Stimulated activated CD4-positive, alpha-beta T cell treated with anti-CD3 and anti-CD28 coated beads, Interleukin-2, amount 100 ng/mL, for 4 hours (primary cell): ENCODE measurements around the gene UBD.
A peak's percentile ranks its signal among the peaks of the same experiment; 100 is the strongest.

Source experiments
- DNase-seq: peaks from one replicate; pipeline ENCODE4 v3.0.0-alpha.2; 2020; ENCODE audit warnings: low read depth

UBD gene

GRCh38 chr6:29521006-29521680 lies 38.4 kb downstream of the UBD start:
- no peak for DNase-seq

DNA sequence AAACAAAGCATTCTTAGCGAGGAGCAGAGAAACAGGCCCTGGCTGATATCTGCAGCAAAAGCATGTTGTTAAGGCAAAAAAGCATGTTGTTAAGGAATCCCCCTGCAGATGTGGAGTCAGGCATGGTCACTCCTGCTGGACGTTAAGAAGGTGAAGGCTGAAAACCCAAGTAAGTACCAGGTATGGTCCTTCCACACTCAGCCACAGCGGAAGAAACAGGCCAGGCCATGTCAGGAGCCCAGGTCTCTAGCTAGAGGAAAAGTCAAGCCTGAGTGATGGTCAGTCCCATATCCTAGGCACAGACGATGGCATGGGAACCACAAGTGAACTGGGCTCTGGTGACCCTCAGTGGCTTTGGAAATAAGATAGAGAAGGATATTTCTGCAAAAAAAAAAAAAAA lies 39.3 kb downstream of the UBD start:
- DNase-seq: no peak

DNA sequence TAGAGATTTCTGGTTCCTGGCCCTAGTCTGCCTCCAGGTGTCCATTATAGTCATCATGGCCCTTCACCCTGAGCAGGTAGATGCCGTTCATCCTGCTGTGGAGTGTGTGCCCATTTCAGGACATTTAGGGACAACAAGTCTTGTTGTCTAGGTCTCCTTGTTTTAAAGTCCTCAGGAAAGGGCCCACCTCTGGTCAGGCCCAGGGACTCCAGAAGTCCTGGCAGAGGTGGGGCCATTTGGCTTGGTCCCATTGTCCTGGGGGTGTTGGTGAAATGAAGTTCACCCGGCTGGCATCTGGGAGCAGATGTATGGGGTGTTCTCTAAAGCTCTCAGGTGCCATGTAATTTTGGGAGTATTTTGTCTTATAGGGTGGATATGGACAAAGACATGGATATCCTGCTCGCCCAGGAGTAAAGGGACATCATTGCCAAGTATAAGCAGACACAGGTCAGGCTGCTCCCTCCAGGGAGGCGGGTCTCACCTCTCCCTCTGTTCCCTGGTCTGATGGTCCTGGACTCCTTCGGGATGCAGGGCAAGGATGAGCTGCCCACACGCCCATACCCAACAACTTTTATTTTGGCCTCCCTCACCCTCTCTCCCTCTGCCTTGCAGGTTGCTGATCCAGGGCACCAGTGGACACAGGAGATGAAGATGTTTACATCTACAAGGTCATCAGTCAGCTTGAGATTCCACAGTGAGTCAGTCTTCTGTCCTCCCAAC lies 40.1 kb downstream of the UBD start:
- no peak for DNase-seq

GRCh38 chr6:29517728-29518440 lies 41.6 kb downstream of the UBD start:
- no peak for DNase-seq

DNA sequence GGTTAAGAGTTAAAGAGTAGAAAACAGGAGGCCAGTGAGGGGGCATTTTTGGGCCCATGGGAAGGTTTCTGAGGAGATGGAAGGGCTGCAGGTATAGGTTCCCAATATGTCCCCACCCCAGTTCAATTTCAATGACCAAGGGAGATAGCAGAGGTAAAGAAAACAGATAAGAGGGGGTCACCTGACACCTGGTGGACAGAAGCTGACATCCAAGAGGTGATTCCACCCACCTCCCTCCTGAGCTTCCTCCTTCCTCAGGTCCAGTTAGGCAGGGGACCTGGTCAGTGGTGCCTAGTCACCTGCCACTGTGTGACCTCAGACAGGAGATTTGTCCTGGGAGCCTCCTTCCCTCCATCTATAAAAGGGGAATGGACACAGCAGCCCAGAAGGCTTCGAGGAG lies 42.3 kb downstream of the UBD start:
- DNase-seq: no peak

DNA sequence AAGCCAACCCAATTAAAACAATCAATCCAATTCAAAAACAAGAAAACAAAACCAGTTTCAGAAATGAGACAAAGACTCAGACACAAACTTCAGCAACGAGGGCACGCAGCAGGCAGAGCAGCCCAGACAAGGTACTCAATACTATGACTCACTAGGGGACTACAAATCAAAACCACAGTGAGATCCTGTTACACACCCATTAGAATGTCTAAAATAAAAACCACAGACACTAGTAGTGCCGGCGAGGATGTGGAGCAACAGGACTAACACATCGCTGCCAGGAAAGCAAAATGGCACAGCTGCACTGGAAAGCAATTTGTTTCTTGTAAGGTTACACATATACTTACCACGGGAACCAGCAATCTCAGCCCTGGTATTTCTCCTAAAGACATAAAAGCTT lies 43.4 kb downstream of the UBD start:
- DNase-seq: peak; percentile 4

GRCh38 chr6:29510746-29511300 lies 48.7 kb downstream of the UBD start:
- DNase-seq: no peak

DNA sequence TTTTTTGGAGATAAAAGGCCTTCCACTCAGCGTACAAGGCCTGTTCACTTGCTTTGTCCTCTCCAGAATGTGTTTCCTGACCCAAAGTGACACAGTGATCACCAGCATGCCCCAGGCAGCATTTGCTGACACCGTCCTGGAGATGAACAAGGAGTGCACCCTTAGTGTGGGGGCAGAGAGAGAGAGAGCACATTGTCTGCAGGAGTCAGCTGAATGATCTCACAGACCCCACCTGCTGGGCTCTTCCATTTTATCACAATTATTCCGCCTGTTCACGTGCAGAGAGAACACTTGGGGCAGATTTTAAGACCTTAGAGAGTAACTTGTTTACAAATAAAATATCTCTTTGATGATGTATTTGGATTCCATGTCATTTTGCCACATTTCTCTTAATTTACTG lies 49.3 kb downstream of the UBD start:
- DNase-seq: no peak

GRCh38 chr6:29509711-29510110 lies 49.8 kb downstream of the UBD start:
- no peak for DNase-seq

GRCh38 chr6:29509239-29509638 lies 50.3 kb downstream of the UBD start:
- DNase-seq: no peak

- no peak for DNase-seq
Observed at GRCh38 chr6:29507319-29507718, 52.2 kb downstream of the UBD start.

DNA sequence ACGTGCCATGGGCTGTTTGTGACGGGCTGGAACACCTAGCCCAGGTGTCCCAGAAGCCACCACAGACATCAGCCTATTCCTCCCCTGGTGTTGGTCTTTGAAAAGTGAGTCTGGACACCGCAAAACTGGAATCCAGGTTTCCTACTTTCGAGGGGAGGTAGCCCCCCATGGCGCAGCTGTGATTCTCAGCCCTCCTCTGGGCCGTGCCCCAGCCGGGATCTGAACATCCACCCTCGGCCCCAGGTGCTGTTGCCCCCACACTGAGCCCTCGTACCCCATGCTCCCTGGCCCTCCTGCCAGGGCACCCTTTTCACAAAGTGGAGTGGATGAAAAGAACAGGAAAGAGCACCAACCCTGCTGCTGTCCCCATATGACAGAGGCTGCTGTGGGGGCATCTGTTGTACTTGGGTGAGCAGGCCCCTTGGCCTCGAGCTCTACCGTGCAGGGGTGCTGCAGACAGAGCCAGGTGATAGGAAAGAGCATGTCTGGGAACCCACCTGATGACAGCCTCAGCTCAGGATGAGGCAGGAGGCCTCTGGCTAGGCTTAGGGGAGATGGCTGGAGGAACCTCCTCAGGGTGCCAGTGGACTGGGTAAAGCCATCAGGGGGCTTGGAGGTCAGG lies 53.0 kb downstream of the UBD start:
- no peak for DNase-seq

GRCh38 chr6:29505808-29506207 lies 53.7 kb downstream of the UBD start:
- no peak for DNase-seq
